HFF-Myc (cell line): ENCODE data around the gene GAD1.

Experiments used
- DNase-seq: peaks from one replicate; pipeline ENCODE4 v3.0.0-alpha.2; 2011; ENCODE audit warnings: low read depth; ENCODE audit errors: extremely low read depth
- H3K4me3 ChIP-seq: replicated peaks from 2 replicates; pipeline ENCODE4 v1.5.1; 2011; ENCODE audit warnings: low read depth, mild to moderate bottlenecking, control low read depth, low read length
- TF ChIP-seq, protein P1 (sequence below): IDR thresholded peaks from 2 replicates; pipeline ENCODE4 v1.5.1; 2012; ENCODE audit warnings: mild to moderate bottlenecking, low read depth, low read length, control low read depth; ENCODE audit errors: missing control alignments

GAD1 gene

DNA sequence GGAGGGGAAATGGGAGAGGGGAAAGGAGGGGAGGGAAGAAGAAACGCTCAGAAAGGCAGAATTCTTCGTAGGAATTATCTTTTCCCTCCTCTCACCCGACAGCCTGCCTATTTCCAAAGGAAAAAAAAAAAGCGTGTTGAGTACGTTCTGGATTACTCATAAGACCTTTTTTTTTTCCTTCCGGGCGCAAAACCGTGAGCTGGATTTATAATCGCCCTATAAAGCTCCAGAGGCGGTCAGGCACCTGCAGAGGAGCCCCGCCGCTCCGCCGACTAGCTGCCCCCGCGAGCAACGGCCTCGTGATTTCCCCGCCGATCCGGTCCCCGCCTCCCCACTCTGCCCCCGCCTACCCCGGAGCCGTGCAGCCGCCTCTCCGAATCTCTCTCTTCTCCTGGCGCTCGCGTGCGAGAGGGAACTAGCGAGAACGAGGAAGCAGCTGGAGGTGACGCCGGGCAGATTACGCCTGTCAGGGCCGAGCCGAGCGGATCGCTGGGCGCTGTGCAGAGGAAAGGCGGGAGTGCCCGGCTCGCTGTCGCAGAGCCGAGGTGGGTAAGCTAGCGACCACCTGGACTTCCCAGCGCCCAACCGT is at the start of gene GAD1:
Gene GAD1 (plus strand): TSS at position 384 of the 589 bp plus-strand sequence. CDS start 1,705 bp downstream, outside the sequence.
- TF ChIP-seq, protein P1, sequence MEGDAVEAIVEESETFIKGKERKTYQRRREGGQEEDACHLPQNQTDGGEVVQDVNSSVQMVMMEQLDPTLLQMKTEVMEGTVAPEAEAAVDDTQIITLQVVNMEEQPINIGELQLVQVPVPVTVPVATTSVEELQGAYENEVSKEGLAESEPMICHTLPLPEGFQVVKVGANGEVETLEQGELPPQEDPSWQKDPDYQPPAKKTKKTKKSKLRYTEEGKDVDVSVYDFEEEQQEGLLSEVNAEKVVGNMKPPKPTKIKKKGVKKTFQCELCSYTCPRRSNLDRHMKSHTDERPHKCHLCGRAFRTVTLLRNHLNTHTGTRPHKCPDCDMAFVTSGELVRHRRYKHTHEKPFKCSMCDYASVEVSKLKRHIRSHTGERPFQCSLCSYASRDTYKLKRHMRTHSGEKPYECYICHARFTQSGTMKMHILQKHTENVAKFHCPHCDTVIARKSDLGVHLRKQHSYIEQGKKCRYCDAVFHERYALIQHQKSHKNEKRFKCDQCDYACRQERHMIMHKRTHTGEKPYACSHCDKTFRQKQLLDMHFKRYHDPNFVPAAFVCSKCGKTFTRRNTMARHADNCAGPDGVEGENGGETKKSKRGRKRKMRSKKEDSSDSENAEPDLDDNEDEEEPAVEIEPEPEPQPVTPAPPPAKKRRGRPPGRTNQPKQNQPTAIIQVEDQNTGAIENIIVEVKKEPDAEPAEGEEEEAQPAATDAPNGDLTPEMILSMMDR, result no peak

DNA sequence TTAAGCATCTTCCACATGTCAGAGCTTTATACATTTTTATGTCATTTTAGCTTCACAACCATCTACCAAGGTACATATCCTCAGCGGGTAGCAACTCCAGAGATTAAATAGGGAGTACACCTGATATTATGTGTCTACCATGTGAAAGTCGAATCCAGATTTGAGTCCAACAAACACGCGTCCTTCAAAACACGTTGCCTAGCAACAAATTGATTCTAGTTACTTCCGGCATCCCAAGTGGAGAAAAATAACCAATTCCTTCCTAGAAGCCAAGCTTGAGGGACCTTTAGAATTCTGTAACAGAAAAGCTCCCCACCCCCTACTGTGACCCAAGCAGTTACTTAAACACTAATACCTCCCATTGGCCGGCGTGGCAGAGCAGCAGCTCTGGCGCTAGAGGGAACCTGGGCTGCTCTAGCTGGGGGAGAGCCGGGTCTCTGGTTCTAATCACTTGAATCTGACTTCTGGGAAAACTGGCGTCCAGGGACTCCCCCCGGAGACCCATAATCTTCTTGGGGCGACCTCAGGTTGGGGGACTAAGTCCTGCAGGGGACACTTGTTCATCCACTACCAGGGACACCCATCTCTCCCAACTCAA is 46.6 kb upstream of the GAD1 start, which contains the start of gene ERICH2:
Gene ERICH2 (plus strand): TSS at position 371 of the 598 bp plus-strand sequence. CDS start 304 bp downstream, outside the sequence.
- TF ChIP-seq, protein P1, result no peak
- DNase-seq, result peak; percentile 17

More for the DNA sequence above, at the start of gene GAD1:
- DNase-seq, result no peak
- H3K4me3 ChIP-seq, result peak within 1 kb of the TSS; percentile 0; the same call in 1 of the 2 replicates

DNA sequence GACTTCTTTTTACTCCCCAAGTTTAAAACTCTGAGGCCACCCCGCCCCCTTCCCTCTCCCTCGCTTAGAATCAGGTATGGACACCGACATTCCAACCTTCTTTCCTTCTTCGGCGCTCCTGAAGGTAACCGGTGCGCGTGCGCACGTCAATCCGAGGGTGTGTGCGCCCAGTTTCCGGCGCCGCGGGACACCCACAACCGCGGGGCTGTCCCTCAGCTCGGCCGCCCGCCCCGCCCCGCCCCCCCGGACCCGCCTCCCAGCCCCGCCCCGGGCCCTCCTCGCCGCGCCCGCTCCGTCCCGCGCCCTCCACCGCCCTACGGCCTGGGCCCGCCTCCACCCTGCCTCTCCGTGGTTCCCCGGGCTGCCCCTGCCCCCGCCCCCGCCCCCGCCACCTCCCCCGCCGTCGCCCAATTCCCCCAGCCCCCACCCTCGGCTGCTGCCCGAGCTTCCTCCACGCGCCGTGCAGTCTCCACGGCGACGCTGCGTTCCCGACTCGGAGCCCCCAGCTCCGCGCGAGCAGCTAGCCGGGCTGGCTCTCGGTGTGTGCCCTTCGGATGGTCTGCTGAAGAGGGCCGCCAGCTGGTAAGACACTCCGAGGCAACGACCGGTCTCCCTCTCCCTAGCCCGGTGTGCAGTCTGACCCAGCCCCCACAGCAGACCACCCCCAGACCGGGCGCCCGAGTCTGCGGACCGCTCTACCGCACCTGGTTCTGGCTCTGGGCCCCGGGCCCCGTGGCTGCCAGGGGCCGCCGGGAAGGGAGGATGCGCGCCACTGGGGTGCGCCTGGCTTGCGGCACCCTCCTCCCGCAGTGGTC is 45.9 kb upstream of the GAD1 start:
- TF ChIP-seq, protein P1, result no peak
- peak overlapping the region; percentile 55 for H3K4me3 ChIP-seq
- DNase-seq, result peak; percentile 5

More for the DNA sequence above, 46.6 kb upstream of the GAD1 start, which contains the start of gene ERICH2:
- peak within 1 kb of the TSS; percentile 55 for H3K4me3 ChIP-seq

DNA sequence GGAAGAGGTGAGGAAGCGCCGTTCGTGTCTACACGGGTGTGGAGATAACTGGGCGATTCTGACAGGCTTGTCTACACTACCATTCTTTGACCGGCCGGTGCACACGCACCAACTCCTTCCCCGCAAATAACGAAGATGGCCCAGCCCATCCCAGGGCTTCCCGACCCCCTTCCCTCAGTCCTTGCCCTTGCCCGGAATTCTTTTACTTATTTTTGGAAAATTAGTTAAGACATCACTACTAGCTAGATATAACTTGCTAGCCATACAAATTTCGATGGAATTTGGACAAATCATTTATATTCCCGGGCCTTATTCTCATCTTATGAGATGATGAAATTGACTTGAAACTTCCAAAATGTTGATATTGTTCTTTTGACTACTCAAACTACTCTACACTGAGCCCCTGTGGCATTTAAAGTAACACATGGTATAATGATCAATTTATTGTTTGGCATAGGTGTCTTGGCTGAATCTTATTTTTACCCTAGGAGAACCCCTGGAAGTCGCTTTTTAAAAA is 45.2 kb upstream of the GAD1 start:
- TF ChIP-seq, protein P1, result no peak
- H3K4me3 ChIP-seq, result peak overlapping the region; percentile 38
- DNase-seq, result no peak

DNA sequence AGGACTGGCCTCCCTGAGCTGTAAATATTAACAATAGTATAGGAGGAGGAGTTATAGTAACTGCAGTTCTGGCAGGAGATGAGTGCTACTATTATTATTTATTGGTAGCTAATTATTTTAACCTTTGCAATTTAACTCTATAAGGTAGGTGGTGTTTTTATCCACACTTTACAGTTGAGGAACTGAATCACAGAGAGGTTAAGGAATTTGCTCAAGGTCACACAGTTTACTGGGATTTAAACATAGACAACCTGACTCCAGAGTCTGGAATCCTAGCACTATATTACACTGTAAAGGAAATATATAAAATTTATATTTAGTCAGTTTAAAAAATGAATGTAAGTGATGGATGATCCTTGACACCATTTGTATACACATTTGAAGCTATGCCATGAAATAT is 44.4 kb upstream of the GAD1 start:
- no peak for DNase-seq
- no peak overlapping the region for H3K4me3 ChIP-seq
- TF ChIP-seq, protein P1, result no peak

DNA sequence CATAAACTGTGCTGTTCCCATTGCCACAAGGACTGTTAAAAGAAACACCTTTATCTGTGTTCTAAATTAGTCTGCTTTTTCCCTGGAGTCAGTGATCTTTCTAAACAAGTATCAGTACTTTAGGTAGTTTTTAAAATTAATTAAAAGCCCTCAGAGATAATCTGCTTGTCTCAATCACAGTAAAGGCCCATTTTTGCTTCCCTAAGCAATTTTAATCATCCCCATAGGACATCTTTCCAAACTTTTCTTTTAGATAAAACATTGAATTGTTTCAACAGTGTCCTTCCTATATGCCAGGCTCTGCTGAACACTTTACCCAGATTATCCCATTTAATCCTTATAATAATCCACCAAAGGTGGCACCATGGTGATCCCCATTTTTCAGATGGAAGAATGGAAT is 42.6 kb upstream of the GAD1 start:
- DNase-seq, result no peak
- TF ChIP-seq, protein P1, result no peak

More for the DNA sequence above, 42.6 kb upstream of the GAD1 start:
- H3K4me3 ChIP-seq, result no peak overlapping the region
